Stomach (tissue), 4 donors: ENCODE measurements around the gene EIF2S2.

Experiments used
- CTCF ChIP-seq, 7 experiments: fragments of 450-650 bp in 4 of 7; fragments of 200-600 bp in 3 of 7; sonication (generic) in 3 of 7; IDR thresholded peaks; one replicate each; pipeline ENCODE4 v1.5.1; 2016 to 2019; ENCODE audit warnings: antibody characterized with exemption in 7 of 7, control low read depth in 2 of 7, mild to moderate bottlenecking in 1 of 7
- EP300 ChIP-seq: sonication (generic); formaldehyde crosslinking; IDR thresholded peaks from one replicate; pipeline ENCODE4 v1.6.1; 2017; ENCODE audit warnings: antibody characterized with exemption
- POLR2A ChIP-seq, 4 donors: fragments of 450-650 bp; IDR thresholded peaks; one replicate each; pipeline ENCODE4 v1.6.1; 2016; ENCODE audit warnings: antibody characterized with exemption in 4 of 4, control low read depth in 2 of 4, mild to moderate bottlenecking in 1 of 4, moderate library complexity in 1 of 4
- POLR2AphosphoS5 ChIP-seq, 3 donors: sonication (generic); formaldehyde crosslinking; IDR thresholded peaks; one replicate each; pipeline ENCODE4 v1.6.1; 2016; ENCODE audit warnings: antibody characterized with exemption in 3 of 3

- TF ChIP-seq EP300 (no peak), POLR2AphosphoS5 (IDR thresholded peaks at IDR 0.05) (no peak), CTCF (IDR thresholded peaks at IDR 0.05) (no peak), POLR2A (IDR thresholded peaks at IDR 0.05) (no peak)
Observed at GRCh38 chr20:34072076-34072475, 40.0 kb downstream of the EIF2S2 start.
